ENCODE data around the gene ACP7. TPM values are rescaled to one million over a fixed set of nuclear protein-coding genes. Genes with fewer than 3 reads are reported as not detected.

ACP7 gene
- total and polyA plus RNA-seq, 2 of the 8 experiments (the other 6 are each of a cell fraction or from before 2014, with no cell fraction given), result 0.27 to 0.50 TPM

DNA sequence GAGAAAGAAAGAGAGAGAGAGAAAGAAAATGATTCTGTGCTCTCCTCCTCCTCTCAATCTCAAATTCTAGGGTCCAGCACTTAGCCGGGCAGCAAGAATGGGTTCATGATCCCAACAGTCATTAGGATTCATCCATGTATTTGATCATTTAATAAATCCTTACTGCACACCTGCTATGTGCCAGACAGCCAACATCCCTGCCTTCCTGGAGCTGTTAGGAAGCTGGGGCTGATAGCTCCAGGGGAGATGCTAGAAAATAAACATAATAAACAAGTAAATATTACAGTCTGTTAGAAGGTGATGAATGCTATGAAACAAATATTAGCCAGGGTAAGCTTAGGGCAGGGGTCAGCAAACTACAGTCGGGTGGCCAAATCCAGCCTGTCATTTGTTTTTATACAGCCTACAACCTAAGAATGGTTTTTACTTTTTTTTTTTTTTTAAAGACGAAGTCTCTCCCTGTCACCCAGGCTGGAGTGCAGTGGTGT lies 9.9 kb upstream of the ACP7 start:
- H3K27ac ChIP-seq (ENCODE audit: low read depth, low read length), result no peak overlapping the region
- H4K5ac ChIP-seq (ENCODE audit: insufficient read length, low read depth, low read length), result no peak overlapping the region
- H3K9me3 ChIP-seq (ENCODE audit: insufficient read depth in 2 of 2, low read depth in 1 of 2, low read length in 1 of 2), result no peaks in the 10 kb centered on the region
- FAIRE-seq, result no peak
- H3K4me2 ChIP-seq (ENCODE audit: insufficient read depth in 1 of 2, low read depth in 2 of 2, low read length in 2 of 2), result no peak overlapping the region
- no peak overlapping the region for H2BK20ac ChIP-seq (ENCODE audit: low read length)
- no peak overlapping the region for H3K4me3 ChIP-seq (ENCODE audit: extremely low read depth in 1 of 4, insufficient read depth in 2 of 4, low read depth in 3 of 4, low read length in 4 of 4)
- no peak overlapping the region for H2BK12ac ChIP-seq (ENCODE audit: low read depth, low read length)
- no peak overlapping the region for H3K18ac ChIP-seq (ENCODE audit: extremely low read depth, low read length)
- H3K79me1 ChIP-seq (ENCODE audit: low read depth, low read length), result no peaks in the 10 kb centered on the region
- WGBS, 2 experiments (ENCODE audit: extremely low coverage in 1 of 2, insufficient coverage in 1 of 2, insufficient read length in 1 of 2, insufficient replicate concordance in 2 of 2, low coverage in 1 of 2, low lambda C conversion rate in 2 of 2, missing lambda C conversion rate in 1 of 2), result 87% methylated on average over 3 of the region's 3 CpGs; no CpG with 5 or more reads in 1 of the 2 experiments
- no peak overlapping the region for H3K9ac ChIP-seq (replicated peaks in 1 of 4; ENCODE audit: extremely low read depth in 1 of 4, low read depth in 3 of 4, low read length in 3 of 4)
- H3K56ac ChIP-seq (replicated peaks; ENCODE audit: insufficient read length, low read depth, low read length), result no peak overlapping the region
- H3K14ac ChIP-seq (ENCODE audit: insufficient read length), result no peak overlapping the region
- H4K91ac ChIP-seq (replicated peaks; ENCODE audit: insufficient read length, low read length), result no peak overlapping the region
- H2BK15ac ChIP-seq (ENCODE audit: low read length), result no peak overlapping the region
- H2AK5ac ChIP-seq (ENCODE audit: low read depth, low read length), result no peak overlapping the region
- H4K8ac ChIP-seq (ENCODE audit: extremely low read depth, insufficient read depth, low read length), result no peak overlapping the region
- H3K79me2 ChIP-seq (ENCODE audit: control insufficient read depth in 1 of 2, insufficient read depth in 2 of 2, low read length in 2 of 2), result no peaks in the 10 kb centered on the region
- no peaks in the 10 kb centered on the region for H3K36me3 ChIP-seq (ENCODE audit: control insufficient read depth in 2 of 4, insufficient read depth in 4 of 4, low read length in 3 of 4)
- no peak overlapping the region for H3K23ac ChIP-seq (ENCODE audit: insufficient read length)
- no peak overlapping the region for H2AFZ ChIP-seq (ENCODE audit: low read length)
- H3K23me2 ChIP-seq (ENCODE audit: low read depth, low read length), result no peaks in the 10 kb centered on the region
- no peak for DNase-seq (ENCODE audit: low read depth in 1 of 2, low spot score in 2 of 2)
- H2BK120ac ChIP-seq (replicated peaks; ENCODE audit: low read depth, low read length), result no peak overlapping the region
- no peaks in the 10 kb centered on the region for H4K20me1 ChIP-seq (replicated peaks in 1 of 2; ENCODE audit: control insufficient read depth in 1 of 2, insufficient read depth in 2 of 2, low read length in 2 of 2)
- ChIA-PET POLR2A (ENCODE audit: partially characterized antibody) (interaction anchor here (0.6 to 1.8 kb wide), 3 partner anchors 10 to 76 kb away, joined by 3 to 6 read pairs (median 3); partner anchors contain the start of gene ACP7), CTCF (ENCODE audit: partially characterized antibody) (interaction anchor here (0.6 to 3.9 kb wide), 5 partner anchors 22 to 163 kb away, joined by 3 to 21 read pairs (median 3); no protein-coding TSS in a partner anchor)
- no peaks in the 10 kb centered on the region for H3K4me1 ChIP-seq (replicated peaks in 1 of 4; ENCODE audit: control insufficient read depth in 3 of 4, insufficient read depth in 4 of 4, low read length in 3 of 4)
- TF ChIP-seq BCL11A (IDR thresholded peaks at IDR 0.05; ENCODE audit: low read depth in 2 of 2, low read length in 2 of 2) (no peak), BACH1 (IDR thresholded peaks at IDR 0.05; ENCODE audit: low read length) (no peak), KDM1A (IDR thresholded peaks at IDR 0.05; ENCODE audit: borderline replicate concordance, low read length) (no peak), TAF7 (optimal IDR thresholded peaks at IDR 0.05; ENCODE audit: borderline replicate concordance, low read depth, low read length) (no peak), RBBP5 (IDR thresholded peaks at IDR 0.05; ENCODE audit: borderline replicate concordance, low read depth, low read length) (no peak), GTF2F1 (IDR thresholded peaks at IDR 0.05; ENCODE audit: borderline replicate concordance, low read depth, low read length) (no peak)
- TF ChIP-seq, protein P1, sequence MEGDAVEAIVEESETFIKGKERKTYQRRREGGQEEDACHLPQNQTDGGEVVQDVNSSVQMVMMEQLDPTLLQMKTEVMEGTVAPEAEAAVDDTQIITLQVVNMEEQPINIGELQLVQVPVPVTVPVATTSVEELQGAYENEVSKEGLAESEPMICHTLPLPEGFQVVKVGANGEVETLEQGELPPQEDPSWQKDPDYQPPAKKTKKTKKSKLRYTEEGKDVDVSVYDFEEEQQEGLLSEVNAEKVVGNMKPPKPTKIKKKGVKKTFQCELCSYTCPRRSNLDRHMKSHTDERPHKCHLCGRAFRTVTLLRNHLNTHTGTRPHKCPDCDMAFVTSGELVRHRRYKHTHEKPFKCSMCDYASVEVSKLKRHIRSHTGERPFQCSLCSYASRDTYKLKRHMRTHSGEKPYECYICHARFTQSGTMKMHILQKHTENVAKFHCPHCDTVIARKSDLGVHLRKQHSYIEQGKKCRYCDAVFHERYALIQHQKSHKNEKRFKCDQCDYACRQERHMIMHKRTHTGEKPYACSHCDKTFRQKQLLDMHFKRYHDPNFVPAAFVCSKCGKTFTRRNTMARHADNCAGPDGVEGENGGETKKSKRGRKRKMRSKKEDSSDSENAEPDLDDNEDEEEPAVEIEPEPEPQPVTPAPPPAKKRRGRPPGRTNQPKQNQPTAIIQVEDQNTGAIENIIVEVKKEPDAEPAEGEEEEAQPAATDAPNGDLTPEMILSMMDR (IDR thresholded peaks at IDR 0.05; ENCODE audit: control extremely low read depth in 1 of 3, insufficient read depth in 1 of 3, low read depth in 1 of 3, low read length in 3 of 3), result no peak
- H2BK5ac ChIP-seq (ENCODE audit: low read depth, low read length), result no peak overlapping the region
- no peak overlapping the region for H3K4ac ChIP-seq (replicated peaks; ENCODE audit: insufficient read length, low read depth, low read length)
- no peaks in the 10 kb centered on the region for H3K27me3 ChIP-seq (replicated peaks in 1 of 4; ENCODE audit: control insufficient read depth in 3 of 4, extremely low read depth in 1 of 4, insufficient read depth in 3 of 4, low read length in 3 of 4)
